HG03565 (cell line): Measurements from ENCODE around the gene LYRM9.
"Not testable (repeated sequence)": the region's sequence is repeated elsewhere in the genome, so short reads cannot be mapped to it uniquely, and the experiment has no call there.

ENCODE experiments used
- ATAC-seq: cut with Tn5 transposase; IDR thresholded peaks from one replicate; pipeline ENCODE4 v1.9.1; 2021; ENCODE audit warnings: mild to moderate bottlenecking, moderate library complexity; ENCODE audit not compliant: unreplicated experiment

Gene LYRM9

DNA sequence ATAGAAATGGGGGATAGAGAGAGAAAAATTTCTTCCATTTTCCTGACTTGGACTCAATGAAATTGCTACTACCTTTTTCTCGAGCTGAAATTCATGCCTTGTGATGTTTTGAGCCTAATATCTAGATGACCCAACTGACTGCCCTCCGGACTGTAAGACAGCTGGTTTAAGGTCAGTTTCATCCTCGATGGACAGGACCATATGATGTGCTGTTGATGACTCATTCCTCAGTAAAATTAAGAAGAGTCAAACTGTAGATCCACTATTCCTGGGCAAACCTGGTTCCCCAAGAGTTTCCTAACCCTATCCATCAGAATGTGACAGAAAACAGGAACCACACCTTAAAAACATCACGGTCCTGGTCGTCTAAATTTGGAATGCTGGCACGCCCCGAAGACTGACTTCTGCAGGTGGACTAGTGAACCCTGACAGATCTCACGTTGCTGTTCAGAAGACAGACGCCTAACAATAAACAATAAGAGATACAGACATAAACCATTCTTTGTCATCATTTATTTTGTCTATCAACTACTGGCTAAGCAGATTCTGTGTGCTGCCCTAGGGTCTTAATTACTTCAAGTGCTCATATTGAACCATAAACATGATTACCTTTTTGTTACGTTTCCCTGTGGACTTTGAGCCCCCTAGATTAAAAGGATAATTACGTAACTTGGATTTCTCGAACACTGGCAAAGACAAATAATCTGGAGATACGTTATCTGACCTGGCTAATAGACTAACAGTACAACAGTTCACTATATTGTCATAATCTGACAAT lies 47.7 kb downstream of the LYRM9 start:
- ATAC-seq, result no peak

DNA sequence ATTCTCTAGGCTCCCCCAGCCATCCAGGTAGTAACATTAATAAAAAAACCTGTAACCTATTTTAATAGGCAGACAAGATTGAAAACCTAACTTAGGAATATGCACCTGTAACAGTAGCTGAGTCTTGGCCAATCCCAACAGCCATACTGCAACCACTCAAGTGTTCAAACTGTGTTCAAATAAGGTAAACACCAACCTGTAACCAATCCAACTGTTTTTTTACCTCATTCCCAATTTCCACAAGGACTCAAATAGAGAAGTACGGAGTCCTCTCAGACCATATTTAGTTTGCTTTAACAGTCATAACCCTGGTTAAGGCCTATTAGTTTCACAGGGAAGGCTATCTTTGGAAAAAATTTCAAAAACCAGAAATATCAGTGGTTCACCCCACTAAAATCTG lies 52.5 kb downstream of the LYRM9 start:
- ATAC-seq, result no peak

GRCh38 chr17:27840406-27840678 lies 52.8 kb downstream of the LYRM9 start:
- ATAC-seq, result not testable (repeated sequence)

DNA sequence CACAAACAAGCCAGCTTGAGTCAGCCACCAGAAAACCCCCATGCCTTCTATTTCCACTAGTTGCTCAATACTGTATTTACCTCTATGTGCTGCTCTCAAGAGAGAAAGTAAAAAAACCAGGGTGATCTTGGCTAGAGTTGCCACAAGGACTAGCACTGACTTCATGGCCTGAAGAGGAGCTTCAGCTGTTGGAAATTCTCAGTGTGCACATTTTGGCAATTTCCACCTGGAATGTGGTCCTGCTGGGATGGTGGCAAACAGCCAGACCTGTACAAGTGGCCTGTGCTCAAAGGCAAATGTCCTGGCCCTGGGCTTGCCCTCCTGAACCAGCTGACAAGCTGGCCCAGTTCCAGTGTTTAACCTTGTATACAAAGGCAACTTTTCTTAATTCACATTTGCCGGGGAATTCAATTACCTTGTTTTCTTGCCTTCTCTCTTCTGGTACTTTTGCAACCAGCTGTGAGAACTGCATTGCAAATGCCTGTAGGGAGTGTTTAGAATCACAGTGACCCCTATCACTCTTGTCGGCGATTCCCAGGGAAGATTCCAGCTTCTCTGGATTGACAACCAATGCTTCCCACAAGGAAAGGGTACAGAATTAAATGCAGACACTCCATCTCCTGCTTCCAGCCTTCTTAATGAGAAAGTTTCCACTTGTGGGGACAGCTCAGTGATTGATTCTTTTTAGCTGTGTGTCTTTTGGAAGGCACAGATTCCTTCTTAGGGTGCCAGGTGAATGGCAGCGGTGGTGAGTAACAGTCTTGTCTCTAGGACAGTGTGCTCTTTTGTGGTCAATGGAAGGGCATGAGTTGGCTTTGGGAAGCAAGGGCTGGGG lies 53.4 kb downstream of the LYRM9 start:
- ATAC-seq, result not testable (repeated sequence)

- not testable (repeated sequence) for ATAC-seq
These were observed 54.6 kb downstream of the LYRM9 start for GRCh38 chr17:27838607-27839006.

GRCh38 chr17:27837769-27838168 lies 55.4 kb downstream of the LYRM9 start:
- not testable (repeated sequence) for ATAC-seq

DNA sequence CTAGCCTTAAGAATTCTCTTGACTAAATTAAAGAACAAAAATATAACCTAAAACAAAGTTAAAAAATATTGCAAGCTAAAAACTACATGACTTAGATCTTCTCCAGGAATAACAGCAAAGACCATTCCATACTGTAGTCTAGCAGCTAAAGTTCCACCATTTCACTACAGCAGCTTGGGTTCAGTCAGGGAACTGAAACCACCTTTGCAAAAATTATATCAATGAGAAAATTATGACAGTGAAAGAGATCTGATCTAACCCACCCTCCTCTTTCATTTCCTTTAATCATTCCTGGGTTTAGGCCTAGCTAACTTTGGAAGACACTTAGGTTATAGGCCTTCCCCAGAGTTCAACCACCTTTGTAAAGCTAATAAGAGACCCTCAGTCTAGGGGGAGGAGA lies 56.5 kb downstream of the LYRM9 start:
- ATAC-seq, result no peak

DNA sequence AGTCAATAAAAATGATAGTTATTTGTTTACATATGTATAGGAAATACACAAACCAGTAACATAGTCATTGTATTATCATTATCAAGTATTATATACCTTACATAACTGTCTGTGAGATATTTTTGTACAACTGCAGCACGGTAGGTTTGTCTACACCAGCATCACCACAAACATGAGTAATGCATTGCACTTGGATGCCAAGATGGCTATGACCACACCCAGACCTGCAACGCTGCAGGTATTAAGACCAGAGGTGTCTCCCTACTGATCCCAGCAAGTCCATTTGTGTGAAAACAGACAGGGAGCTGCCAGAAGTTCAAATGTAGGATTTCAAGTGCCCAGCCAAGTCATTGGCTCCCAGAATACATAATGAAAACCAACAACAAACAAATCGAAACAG lies 58.6 kb downstream of the LYRM9 start:
- ATAC-seq, result no peak

GRCh38 chr17:27832831-27833230 lies 60.3 kb downstream of the LYRM9 start:
- ATAC-seq, result no peak

DNA sequence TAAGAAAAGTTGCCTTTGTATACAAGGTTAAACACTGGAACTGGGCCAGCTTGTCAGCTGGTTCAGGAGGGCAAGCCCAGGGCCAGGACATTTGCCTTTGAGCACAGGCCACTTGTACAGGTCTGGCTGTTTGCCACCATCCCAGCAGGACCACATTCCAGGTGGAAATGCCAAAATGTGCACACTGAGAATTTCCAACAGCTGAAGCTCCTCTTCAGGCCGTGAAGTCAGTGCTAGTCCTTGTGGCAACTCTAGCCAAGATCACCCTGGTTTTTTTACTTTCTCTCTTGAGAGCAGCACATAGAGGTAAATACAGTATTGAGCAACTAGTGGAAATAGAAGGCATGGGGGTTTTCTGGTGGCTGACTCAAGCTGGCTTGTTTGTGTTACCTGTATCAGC lies 63.3 kb downstream of the LYRM9 start:
- not testable (repeated sequence) for ATAC-seq

DNA sequence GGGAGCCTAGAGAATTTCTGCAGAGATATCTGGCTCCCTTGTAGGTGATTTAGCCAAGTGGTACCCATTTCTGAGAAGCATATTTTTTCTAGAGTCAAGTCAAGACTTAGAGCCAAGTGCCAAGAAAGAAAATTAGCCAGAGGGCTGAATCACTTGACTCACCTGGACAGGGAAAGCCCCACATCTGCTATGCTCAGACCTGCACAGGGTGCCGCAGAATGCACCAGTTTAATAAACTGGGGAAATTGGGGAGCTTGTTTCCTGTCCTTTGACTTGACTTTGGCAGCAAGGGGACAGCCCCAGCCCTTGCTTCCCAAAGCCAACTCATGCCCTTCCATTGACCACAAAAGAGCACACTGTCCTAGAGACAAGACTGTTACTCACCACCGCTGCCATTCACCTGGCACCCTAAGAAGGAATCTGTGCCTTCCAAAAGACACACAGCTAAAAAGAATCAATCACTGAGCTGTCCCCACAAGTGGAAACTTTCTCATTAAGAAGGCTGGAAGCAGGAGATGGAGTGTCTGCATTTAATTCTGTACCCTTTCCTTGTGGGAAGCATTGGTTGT lies 63.9 kb downstream of the LYRM9 start:
- ATAC-seq, result not testable (repeated sequence)
